H7 (cell line): ENCODE results near the gene PAK1IP1. TPM values are rescaled to one million over a fixed set of nuclear protein-coding genes. Genes with fewer than 3 reads are reported as not detected.
A peak's percentile ranks its signal among the peaks of the same experiment; 100 is the strongest.
"Not testable (repeated sequence)": the region's sequence is repeated elsewhere in the genome, so short reads cannot be mapped to it uniquely, and the experiment has no call there.

Experiments
- DNase-seq: peaks from one replicate; pipeline ENCODE4 v3.0.0; 2012
- H3K27me3 ChIP-seq: 2 replicates; pipeline ENCODE4 v1.6.0; 2011; ENCODE audit warnings: mild to moderate bottlenecking, low read length; ENCODE audit not compliant: control insufficient read depth, insufficient read depth
- H3K36me3 ChIP-seq: replicated peaks from 2 replicates; pipeline ENCODE4 v1.5.1; 2011; ENCODE audit warnings: low read length; ENCODE audit not compliant: control insufficient read depth, insufficient read depth
- H3K4me3 ChIP-seq: 2 replicates; pipeline ENCODE4 v1.5.1; 2011; ENCODE audit warnings: low read depth, mild to moderate bottlenecking, control low read depth, low read length, moderate library complexity; ENCODE audit not compliant: insufficient read depth
- total RNA-seq: library from RNA; depleted of rRNA; stranded (reverse); fragments of >200 nt; shearing (Covaris generic); gene quantifications from 2 replicates; pipeline ENCODE4 v1.2.3, GENCODE V29; 2014

Gene PAK1IP1
- total RNA-seq, 1 experiment from 2014 or later = 39.9 TPM

- not testable (repeated sequence) for H3K4me3 ChIP-seq, H3K27me3 ChIP-seq, H3K36me3 ChIP-seq, DNase-seq
Measured at GRCh38 chr6:10720960-10721849, 26.4 kb downstream of the PAK1IP1 start.

- H3K4me3 ChIP-seq = peak overlapping the region; percentile 59
- H3K36me3 ChIP-seq = peaks cover 7% of the 10 kb centered on the region
- DNase-seq = no peak
- no peaks in the 10 kb centered on the region for H3K27me3 ChIP-seq
Measured at GRCh38 chr6:10721850-10722569, 27.2 kb downstream of the PAK1IP1 start.

GRCh38 chr6:10722570-10722819 is 27.7 kb downstream of the PAK1IP1 start:
- H3K4me3 ChIP-seq = peak overlapping the region; percentile 59
- no peak for DNase-seq
- H3K27me3 ChIP-seq = no peaks in the 10 kb centered on the region
- peaks cover 7% of the 10 kb centered on the region for H3K36me3 ChIP-seq

- Histone ChIP-seq H3K27me3 (no peaks in the 10 kb centered on the region), H3K36me3 (peaks cover 10% of the 10 kb centered on the region), H3K4me3 (peak within 1 kb of the TSS; percentile 59)
- DNase-seq = peak; percentile 98
Measured at GRCh38 chr6:10722820-10723566, 28.2 kb downstream of the PAK1IP1 start, which contains the start of gene TMEM14C. Gene TMEM14C, plus strand, starts transcription at chr6:10723070. Its CDS starts 1,544 bp downstream, at chr6:10724614.

GRCh38 chr6:10723567-10723881 is 28.8 kb downstream of the PAK1IP1 start:
- no peaks in the 10 kb centered on the region for H3K27me3 ChIP-seq
- H3K4me3 ChIP-seq = peak overlapping the region; percentile 59
- no peak for DNase-seq
- H3K36me3 ChIP-seq = peaks cover 15% of the 10 kb centered on the region

- Histone ChIP-seq H3K4me3 (no peak overlapping the region), H3K27me3 (no peaks in the 10 kb centered on the region), H3K36me3 (peaks cover 18% of the 10 kb centered on the region)
- no peak for DNase-seq
Measured at GRCh38 chr6:10725044-10725443, 30.3 kb downstream of the PAK1IP1 start.

GRCh38 chr6:10725716-10726115 is 30.9 kb downstream of the PAK1IP1 start:
- H3K27me3 ChIP-seq = no peaks in the 10 kb centered on the region
- H3K4me3 ChIP-seq = no peak overlapping the region
- no peak for DNase-seq

GRCh38 chr6:10730254-10730653 is 35.5 kb downstream of the PAK1IP1 start:
- no peak for DNase-seq
- peaks cover 19% of the 10 kb centered on the region for H3K36me3 ChIP-seq
- no peak overlapping the region for H3K4me3 ChIP-seq
- no peaks in the 10 kb centered on the region for H3K27me3 ChIP-seq

More at GRCh38 chr6:10725716-10726115, 30.9 kb downstream of the PAK1IP1 start:
- H3K36me3 ChIP-seq = peaks cover 22% of the 10 kb centered on the region

GRCh38 chr6:10733151-10733715 is 38.5 kb downstream of the PAK1IP1 start:
- DNase-seq = peak; percentile 20
- H3K4me3 ChIP-seq = no peak overlapping the region
- peaks cover 10% of the 10 kb centered on the region for H3K36me3 ChIP-seq
- H3K27me3 ChIP-seq = no peaks in the 10 kb centered on the region

- H3K36me3 ChIP-seq = peaks cover 7% of the 10 kb centered on the region
- DNase-seq = no peak
Measured at GRCh38 chr6:10733863-10734262, 39.1 kb downstream of the PAK1IP1 start.

GRCh38 chr6:10736731-10737130 is 42.0 kb downstream of the PAK1IP1 start:
- H3K27me3 ChIP-seq = no peaks in the 10 kb centered on the region
- no peak overlapping the region for H3K4me3 ChIP-seq
- no peak for DNase-seq
- no peaks in the 10 kb centered on the region; the same call in 1 of the 2 replicates for H3K36me3 ChIP-seq

More at GRCh38 chr6:10733863-10734262, 39.1 kb downstream of the PAK1IP1 start:
- Histone ChIP-seq H3K27me3 (no peaks in the 10 kb centered on the region), H3K4me3 (no peak overlapping the region)

- H3K4me3 ChIP-seq = no peak overlapping the region
- DNase-seq = no peak
- H3K27me3 ChIP-seq = no peaks in the 10 kb centered on the region
- H3K36me3 ChIP-seq = no peaks in the 10 kb centered on the region; the same call in 1 of the 2 replicates
Measured at GRCh38 chr6:10740061-10740460, 45.3 kb downstream of the PAK1IP1 start.

- H3K27me3 ChIP-seq, H3K4me3 ChIP-seq, H3K36me3 ChIP-seq, DNase-seq: not testable (repeated sequence)
Measured at GRCh38 chr6:10741643-10742042, 46.9 kb downstream of the PAK1IP1 start.

- DNase-seq = no peak
- Histone ChIP-seq H3K4me3 (no peak overlapping the region), H3K36me3 (no peaks in the 10 kb centered on the region; the same call in 1 of the 2 replicates), H3K27me3 (no peaks in the 10 kb centered on the region)
Measured at GRCh38 chr6:10742251-10742650, 47.5 kb downstream of the PAK1IP1 start.
